ENCODE data around the gene RAB22A. TPM values are rescaled to one million over a fixed set of nuclear protein-coding genes. Genes with fewer than 3 reads are reported as not detected.

RAB22A gene
- total and polyA plus RNA-seq, 9 of the 15 experiments (the other 6 are each of a cell fraction or from before 2014, with no cell fraction given), result 1.1 to 8.0 (median 6.7) TPM

DNA sequence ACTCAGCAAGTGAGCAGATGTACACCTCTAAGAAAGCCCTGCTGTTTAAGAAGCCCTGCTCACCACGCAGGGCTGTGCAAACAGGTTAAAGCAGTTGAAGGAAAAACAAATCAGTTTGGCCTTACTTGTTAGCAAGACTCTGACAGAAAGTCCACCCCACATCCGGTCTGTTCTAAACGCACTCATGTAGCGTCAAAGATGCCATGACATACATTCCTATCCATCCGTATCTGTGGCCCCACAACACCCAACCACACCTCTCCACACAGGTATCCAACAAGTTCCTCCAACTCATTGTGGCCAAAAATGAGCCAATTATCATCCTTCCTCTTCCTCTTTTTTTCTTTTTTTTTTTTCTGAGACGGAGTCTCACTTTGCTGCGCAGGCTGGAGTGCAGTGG, 22.8 kb upstream of the RAB22A start:
- no peaks in the 10 kb centered on the region for H3K9me3 ChIP-seq (replicated peaks; ENCODE audit: control insufficient read depth, insufficient read depth, low read depth, low read length)
- no peaks in the 10 kb centered on the region for H3K4me1 ChIP-seq (replicated peaks in 1 of 2; ENCODE audit: control insufficient read depth in 2 of 2, insufficient read depth in 2 of 2, low read length in 2 of 2)
- FAIRE-seq, result no peak
- H3K36me3 ChIP-seq (ENCODE audit: control insufficient read depth, insufficient read depth, low read length), result peaks cover 2% of the 10 kb centered on the region; the same call in 1 of the 3 replicates
- no peaks in the 10 kb centered on the region for H4K20me1 ChIP-seq (replicated peaks; ENCODE audit: control insufficient read depth, insufficient read depth, low read length)
- intact Hi-C loops (cut with micrococcal nuclease), result no loop called here
- CTCF ChIA-PET (ENCODE audit: low intra/inter-chr PET ratio), result no interaction called here
- H3K9me1 ChIP-seq (ENCODE audit: control insufficient read depth, insufficient read depth, low read length), result no peaks in the 10 kb centered on the region
- H3K79me2 ChIP-seq (ENCODE audit: control insufficient read depth, insufficient read depth, low read length), result no peaks in the 10 kb centered on the region
- H3K9ac ChIP-seq (ENCODE audit: insufficient read depth in 1 of 2, low read depth in 2 of 2, low read length in 2 of 2), result no peak overlapping the region
- in situ Hi-C loops (cut with MboI), result no loop called here
- no peaks in the 10 kb centered on the region for H3K27me3 ChIP-seq (ENCODE audit: control insufficient read depth in 2 of 2, insufficient read depth in 2 of 2, low read length in 2 of 2)
- ATAC-seq, result no peak
- H3K4me3 ChIP-seq, result no peak overlapping the region
- DNase-seq (ENCODE audit: extremely low read depth in 1 of 4, low spot score in 3 of 4), result no peak
- TF ChIP-seq SPI1 (IDR thresholded peaks at IDR 0.05; ENCODE audit: borderline replicate concordance, low read depth, low read length) (peak; percentile 72; the same call in 1 of the 2 replicates), RBM39 (optimal IDR thresholded peaks at IDR 0.05; ENCODE audit: low read depth, low read length) (no peak), ETV6 (IDR thresholded peaks at IDR 0.05; ENCODE audit: borderline replicate concordance in 1 of 2, low read depth in 2 of 2, low read length in 1 of 2) (no peak), ETV6 (CRISPR knock-in tag; IDR thresholded peaks at IDR 0.05; ENCODE audit: borderline replicate concordance) (no peak), NR2F6 (CRISPR knock-in tag; IDR thresholded peaks at IDR 0.05) (no peak), PPARD (CRISPR knock-in tag; IDR thresholded peaks at IDR 0.05) (no peak), KLF1 (tag; IDR thresholded peaks at IDR 0.05) (no peak), POLR2G (IDR thresholded peaks at IDR 0.05; ENCODE audit: low read depth, low read length) (no peak), ZNF551 (CRISPR knock-in tag; IDR thresholded peaks at IDR 0.05) (no peak)
- 57% methylated on average over 5 of the region's 7 CpGs for WGBS (ENCODE audit: insufficient coverage, low coverage, missing lambda C conversion rate)
- BruUV-seq (replicated peaks), result no TSS peak
- no peak overlapping the region for H3K4me2 ChIP-seq (ENCODE audit: insufficient read depth, low read length)
- POLR2A ChIA-PET, result interaction anchor here (0.6 to 1.0 kb wide), 2 partner anchors 60 to 462 kb away, joined by 3 read pairs; no protein-coding TSS in a partner anchor
- H3K27ac ChIP-seq (ENCODE audit: extremely low read depth, low read depth, low read length), result no peak overlapping the region
- H2AFZ ChIP-seq (ENCODE audit: low read depth, low read length), result no peak overlapping the region
